IPS-NIHi11 (cell line): ENCODE data around the gene FAM53B.

ENCODE experiments used
- DNase-seq: peaks from one replicate; pipeline ENCODE4 v3.0.0; 2012; ENCODE audit warnings: mixed read lengths, low spot score

The FAM53B gene

DNA sequence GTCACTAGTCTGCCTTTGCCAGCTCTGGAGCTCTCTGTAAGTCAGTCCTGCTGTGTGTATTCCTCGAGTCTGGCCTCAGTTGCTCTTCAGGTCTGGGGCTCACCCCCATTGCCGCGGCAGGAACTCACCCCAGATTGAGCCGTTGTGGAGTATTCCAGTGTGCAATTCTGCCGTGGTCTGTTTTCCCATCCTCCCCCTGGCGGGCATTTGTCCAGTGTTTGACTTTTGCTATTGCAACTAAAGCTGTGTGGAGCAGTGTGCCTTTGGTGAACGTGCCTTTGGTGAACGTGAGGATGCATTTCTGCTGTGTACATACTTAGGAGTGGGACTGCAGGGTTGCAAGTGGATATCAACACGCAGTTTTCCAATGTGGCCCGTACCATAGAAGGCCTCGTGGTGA lies 134.5 kb downstream of the FAM53B start:
- DNase-seq, result no peak

DNA sequence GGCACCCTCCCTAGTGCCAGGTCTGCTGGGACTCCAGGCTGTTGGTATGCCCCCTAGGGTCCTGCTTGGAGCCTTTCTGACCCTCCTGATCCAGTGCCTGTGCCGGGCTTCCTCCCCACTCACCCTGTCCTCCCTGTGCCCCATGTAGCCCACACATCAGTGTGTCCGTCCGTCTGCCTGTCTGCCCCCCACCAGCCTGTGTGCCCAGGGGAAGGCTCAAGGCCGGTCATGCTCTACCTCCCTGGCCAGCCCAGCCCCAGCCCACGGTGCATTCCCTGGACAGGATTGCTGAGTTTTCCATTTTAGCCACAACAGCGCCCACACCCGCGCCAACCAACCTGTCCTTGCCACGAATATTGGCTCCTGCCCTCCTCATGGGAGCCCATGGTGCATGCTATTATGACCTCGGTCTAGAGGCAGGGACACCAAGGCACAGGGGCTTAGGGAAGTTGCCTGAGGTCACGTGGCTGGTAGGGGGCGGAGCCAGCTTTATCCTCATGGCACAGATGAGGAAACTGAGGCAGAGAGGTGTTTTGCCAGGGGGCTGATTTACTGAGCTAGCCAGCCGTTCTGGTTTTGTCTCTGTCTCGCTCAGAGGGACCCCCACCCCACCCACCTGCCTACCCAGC lies 136.0 kb downstream of the FAM53B start:
- DNase-seq, result no peak

DNA sequence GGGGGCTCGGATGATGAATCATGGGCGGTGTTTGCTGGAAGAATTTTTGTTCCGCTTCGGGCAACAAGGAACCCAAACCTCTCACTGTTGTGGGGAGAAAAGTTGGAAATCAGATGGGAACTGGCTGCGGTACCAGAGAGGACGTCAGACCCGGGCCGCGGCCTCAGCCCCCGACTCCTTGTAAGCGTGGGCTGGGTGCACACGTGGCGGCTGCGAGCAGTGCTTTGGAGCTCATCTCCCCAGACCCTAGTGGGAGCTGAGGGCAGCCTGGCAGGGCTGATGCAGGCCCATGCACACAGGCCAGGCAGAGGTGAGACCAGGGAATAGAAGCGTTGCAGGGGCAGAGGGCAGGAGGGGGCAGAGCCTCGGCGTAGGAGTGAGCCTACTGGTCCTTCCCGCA lies 136.5 kb downstream of the FAM53B start:
- no peak for DNase-seq

DNA sequence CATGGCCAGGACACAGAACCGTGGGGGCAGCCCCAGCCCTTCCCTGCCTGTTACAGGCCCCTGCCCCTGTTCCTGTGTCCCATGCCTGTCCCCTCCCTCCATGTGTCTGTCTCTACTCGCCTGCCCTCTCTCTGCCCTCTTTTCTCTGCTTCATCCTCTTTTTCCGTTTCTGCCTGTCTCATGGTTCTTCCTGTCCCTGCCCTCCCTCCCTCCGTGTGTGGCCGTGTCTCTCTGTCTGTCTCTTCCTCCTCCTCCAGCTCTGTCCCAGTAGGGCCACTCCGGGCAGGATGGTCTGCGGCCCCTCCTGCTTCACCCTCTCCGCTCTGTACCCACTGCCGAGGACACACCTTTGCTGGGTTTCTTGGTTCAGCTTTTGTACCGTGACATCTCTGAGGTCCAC lies 137.4 kb downstream of the FAM53B start:
- DNase-seq, result no peak

DNA sequence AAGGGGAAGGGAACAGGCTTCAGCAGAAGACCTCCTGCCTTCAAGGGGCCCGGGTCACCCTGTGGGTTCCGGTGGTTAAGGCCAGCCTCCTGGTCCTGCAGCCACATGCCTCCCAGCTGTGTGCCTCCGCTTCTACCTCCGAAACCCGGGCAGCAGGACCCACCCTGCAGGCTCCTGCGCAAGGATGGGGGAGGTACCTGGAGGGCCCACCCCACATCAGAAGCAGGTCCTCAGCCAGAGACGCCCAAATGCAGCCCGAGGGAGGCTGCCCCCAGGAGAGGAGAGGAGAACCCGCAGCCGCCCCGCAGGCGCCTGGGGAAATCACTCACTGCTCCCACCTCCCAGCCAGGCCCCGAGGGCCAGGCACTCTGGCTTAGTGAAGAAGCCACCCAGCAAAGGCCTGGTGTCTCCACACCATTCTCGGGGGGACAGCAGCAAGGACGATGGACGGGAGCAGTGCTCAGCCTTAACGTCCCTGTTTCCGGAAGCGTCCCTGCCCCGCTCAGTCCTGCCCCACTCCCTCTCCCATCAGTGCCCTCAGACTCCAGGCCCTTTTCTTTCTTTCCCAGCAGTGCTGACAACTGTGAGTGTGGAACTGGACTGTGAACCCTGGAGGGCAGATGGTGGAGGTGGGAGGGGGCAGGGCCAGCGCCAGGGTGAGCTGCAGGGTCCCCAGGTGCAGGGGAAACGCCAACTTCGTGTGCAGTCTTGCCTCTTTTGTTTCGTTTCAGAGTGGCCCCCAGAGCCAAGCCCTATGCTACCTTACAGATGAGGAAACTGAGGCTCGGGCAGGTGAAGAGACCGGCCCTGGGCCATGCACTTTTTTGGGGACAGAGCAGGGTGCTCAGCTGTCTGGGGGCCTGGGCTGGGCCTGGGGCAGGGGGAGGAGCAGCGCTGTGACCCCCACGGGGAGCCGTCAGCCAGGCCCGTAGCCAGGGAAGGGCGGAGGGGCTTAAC lies 138.0 kb downstream of the FAM53B start:
- no peak for DNase-seq

DNA sequence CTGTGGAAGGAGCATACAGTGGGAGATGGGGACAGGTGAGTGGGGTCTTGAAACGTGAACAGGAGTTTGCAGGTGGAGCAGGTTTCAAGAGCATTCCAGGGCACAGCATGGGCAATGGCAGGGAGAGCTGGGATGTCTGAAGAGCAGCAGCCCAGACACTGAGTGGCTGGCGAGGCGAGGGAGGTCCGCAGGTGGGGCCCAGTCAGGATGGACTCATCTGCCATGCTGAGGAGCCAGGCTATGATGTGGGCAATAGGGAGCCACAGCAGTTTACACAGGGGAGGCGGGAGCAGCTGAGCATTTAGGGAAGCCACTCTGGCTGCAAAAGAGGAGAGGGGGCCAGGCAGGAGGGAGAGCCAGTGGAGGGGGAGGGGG lies 138.7 kb downstream of the FAM53B start:
- DNase-seq, result no peak

DNA sequence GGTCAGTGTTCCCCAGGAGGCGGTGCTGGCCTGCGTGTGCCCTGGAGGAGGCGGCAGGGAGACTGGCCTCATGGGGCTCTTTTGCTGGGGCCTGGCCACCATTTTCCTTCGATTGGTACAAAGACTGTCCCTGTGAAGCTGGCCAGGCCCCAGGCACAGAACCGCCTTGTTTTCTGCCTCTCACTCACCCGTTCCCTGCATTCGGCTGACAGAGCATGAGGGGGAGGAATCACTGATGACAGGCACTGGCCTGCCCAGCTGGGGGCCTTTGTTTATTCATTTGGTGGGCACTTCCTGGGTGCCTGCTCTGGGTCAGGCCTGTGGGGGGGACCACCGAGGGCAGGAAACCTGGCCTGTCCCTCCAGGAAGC lies 139.2 kb downstream of the FAM53B start:
- no peak for DNase-seq

DNA sequence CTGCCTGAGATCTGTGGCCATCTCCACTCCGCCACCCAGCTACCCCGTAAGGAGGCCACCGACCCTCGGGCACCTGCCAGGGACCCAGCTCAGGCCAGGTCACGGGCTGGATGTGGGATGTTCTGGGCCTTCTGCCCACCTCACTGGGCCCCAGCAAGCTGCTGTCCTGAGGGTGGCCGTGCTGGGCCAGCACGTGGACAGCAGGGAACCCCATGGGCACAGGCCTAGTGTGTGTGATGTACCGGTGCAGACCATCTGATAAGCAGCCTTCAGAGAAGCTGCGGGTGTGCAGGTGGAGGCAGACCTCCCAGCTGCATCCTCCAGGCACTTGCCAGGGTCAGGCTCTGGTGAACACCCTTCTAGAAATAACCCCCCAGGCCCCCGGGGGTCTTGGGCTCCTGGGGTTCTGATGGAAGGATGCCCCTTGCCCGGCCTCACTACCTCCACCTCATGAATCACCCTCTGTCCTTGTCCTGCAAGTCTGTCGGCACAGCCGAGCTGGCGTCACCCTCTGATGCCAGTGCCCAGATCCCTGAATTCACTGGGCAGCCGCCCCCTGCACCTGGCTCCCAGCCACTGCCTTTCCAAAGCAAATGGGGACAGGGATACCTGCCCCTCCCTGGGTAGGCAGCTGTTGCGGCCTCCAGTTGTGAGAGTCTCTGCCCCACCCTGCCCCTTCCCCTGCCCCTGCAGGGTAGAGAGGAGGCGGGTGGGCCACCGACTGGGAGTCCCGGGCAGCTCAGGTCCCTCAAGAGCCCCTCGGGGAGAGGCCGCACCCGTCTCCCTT lies 139.8 kb downstream of the FAM53B start:
- no peak for DNase-seq

DNA sequence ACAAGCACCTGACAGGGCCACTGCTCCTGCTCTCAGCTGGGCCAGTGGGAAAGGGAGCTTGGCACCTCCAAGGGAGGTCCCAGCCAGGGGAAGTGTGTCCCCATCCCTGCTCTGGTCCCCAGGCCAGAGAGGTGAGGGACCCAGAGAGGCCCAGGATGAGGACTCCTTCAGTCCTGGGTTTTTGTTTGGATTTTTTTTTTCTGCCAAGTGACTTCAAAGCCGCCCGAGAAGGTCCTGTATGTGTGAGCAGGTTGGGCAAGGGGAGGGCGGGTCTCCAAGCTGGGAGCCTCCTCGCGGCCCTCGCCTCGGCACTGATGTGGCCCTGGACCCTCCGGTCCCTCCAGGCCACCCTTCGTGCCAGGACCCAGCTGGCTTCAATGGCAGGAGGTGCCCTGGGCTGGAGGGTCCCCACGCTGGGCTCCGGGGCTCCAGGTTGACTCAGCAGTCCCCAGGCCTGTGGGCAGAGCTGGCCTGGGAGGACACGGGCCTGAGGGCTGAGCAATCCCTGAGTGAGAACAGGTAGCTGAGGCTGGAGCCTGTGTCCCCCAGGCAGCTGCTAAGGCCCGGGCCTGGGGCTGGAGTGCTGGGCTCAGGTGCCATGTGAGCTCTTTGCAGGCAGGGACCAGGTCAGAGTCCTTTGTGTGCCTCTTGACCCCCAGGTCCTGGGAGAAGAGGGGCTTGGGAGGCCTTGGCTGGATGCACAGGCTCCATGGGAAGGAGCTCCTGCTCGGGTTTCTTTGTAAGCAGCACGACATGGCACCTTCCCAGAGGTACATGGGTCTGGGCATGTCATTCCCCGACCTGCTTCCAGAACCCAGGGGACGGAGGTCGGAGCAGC lies 140.6 kb downstream of the FAM53B start:
- no peak for DNase-seq

DNA sequence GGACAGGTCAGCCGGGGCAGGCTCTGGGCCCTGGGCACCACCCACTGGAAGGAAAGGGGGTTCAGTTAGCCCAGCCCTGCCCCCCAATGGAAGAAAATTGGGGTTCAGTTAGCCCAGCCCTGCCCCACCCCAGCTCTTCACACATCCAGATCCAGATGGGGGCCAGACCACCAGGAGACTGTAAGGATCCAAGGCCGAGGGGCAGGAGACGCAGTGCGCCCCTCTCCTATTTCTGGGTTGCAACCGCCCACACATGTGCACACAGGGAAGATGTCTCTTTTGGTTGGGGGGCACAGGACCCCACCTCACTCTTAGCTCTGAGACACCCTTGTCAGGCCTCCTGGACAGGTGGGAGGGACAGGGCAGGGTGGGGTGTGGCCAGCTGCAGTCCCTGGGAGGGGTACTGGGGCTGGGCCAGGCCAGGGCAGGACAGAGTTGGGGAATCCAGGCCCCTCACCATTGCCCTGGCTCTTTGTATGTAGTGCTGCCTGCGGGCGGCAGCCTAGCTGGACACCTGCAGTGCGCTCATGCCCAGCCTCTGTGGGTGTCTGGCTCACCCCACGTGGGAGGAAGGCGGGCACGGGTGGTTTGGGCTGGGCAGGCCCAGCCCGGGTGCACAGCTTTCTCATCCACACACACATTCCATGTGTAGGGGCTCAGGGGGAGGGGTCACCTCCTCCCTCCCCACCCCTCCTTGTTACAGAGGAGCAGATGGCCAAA lies 141.4 kb downstream of the FAM53B start:
- DNase-seq, result no peak

DNA sequence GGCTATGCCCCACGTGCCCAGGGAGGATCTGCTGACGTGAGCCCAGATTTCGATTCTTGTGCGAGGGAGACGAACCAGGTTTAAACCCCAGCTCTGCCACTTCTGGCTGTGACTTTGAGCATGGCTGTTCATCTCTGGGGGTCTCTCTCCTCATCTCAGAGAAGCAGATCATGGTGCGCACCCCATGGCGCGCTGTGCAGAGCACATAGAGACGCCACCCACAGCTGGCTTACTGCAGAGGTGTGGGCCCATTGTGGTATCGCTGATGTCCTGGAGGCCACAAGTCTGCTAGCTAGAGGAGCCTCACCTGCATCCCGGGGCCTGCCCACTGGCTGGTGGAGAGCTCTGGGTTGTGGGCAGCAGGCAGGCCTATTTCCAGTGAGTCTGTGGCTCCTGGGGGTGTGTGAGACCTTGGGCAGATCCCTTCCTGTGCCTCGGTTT lies 142.0 kb downstream of the FAM53B start:
- DNase-seq, result no peak

DNA sequence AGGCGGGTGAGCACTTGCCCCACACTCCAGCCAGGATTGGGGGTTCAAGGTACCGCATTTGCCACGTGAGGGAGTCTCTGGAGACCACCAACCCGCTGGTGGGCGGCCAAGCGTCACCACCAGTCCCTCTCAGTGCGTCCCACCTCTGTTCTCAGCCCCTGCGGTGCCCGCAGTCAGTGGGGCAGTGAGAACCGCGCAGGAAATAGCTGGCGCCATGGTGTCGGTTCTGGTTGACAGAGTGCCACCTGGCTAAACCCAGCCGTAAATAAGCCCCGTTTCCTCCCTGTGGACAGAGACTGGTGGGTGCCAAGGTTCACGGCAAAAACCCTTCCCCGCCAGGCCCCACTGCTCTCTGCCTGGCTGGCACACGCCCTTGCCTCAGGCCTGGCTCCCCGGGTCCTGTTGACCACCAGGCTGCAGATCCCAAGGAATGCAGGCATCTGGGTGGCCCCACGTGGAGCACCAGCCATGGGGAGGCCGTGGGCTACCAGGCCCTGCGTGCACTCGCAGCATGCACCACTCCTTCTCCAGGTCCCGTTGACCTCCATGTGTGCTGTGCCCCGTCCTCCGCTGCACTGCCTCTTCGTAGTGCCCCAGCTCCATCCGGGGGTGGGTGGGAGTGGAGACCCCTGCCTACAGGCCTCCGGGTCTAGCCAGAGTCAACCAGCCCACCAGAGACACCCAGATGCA lies 142.6 kb downstream of the FAM53B start:
- no peak for DNase-seq

DNA sequence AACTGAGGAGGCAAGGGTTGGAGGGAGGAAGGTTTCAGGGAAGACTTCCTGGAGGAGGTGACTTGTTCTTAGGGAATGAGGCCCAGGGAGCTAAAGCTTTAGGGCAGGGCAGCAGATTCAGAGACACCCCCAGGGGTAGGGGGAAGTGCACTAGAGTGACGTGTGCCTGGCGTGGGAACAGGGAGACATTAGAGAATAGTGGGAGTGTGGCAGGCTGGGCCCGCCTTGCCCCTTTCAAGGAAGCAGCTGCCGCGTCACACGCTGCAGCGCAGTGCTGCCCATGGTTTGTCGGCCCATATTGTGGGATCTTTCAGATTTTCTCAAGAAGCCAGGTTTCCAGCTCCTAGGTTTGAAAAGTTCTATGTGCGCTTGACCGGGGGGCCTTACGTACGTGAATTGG lies 143.2 kb downstream of the FAM53B start:
- DNase-seq, result no peak

DNA sequence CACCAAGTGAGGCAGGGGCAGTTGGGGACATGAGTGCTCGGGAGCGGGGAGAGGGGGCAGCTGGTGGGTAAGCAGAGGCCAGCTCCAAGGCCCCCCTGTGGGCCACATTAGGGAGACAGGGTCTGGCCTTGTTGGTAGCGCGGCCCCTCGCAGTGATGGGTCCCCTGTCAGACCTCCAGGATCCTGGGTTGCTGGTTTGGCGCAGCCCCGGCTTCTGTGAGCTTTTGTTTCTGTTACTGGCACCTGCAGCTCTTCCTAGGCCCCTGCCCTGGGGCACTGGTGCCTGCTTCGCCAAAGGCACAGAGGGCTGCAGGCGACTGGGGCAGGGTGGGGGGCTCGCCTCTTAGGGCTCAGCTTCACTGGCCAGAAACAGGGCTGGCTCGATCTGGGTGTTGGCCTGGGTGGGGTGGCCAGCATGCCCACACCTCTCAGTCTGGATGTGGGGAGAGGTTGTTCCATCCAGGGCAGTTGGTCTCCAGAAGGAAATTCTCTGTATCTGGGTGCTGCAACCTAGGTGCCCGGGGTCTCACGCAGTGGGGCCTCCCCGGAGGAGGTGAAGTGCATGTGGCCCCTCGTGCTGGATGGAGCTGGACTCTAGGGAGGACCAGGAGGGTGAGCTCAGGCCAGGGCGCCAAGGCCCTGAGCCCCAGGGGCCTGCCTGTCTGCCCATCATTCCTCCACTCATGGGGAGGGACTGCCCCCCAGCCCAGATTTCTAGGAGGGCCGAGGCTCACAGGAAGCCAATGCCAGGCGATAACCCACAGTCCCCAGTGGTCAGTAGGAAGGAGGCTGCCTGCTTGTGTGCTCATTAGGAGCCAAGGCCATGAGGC lies 143.9 kb downstream of the FAM53B start:
- DNase-seq, result no peak

DNA sequence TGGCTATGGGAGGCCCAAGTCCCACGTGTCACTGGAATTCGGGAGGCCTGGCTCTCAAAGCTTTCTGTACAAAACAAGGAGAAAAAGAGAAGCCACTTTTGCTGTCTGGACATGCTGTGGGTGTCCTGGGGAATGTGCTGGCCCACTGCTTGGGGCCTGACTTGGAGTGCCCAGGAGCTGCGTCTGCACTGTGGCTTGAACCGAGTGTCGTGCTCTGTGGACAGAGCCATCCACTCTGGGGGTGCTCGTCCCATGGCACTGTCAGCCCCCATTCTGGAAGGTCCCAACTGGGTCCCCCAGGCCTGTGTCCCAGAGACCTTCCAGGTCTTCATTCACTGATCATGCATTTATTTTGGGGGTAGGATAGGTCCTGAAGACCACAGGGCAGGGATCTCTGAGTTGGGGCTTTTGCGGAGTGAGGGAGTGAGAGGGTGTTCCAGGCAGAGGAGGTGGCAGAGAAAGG lies 144.6 kb downstream of the FAM53B start:
- no peak for DNase-seq

DNA sequence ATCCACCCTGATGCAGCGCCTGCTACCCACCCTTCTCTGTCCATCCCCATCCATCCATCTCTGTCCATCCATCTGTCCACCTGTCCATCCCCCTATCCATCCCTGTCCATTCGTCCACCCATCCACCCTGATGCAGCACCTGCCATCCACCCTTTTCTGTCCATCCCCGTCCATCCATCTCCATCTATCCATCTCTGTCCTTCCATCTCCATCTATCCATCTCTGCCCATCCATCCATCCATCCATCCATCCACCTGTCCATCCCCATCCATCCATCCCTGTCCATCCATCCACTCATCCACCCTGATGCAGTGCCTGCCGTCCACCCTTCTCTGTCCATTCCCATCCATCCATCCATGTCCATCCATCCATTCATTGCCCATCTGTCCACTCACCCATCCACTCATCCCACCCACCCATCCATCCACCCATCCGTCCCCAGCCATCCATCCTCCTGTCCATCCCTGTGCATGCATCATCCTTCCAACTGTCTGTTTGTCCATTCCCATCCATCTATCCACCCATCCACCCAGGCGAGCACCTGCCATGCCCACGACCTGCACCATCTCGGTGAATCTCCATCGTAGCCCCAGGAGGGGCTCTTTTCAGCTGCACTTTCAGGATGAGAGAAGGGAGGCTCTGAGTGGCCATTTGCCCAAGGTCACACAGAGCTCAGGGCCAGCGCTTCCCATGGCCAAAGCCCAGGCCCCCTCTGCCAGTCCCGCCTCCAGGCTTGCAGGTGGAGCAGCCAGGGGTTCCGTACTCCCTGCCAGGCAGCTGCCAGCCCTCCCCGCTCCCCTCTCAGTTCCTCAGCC lies 145.2 kb downstream of the FAM53B start:
- DNase-seq, result no peak

DNA sequence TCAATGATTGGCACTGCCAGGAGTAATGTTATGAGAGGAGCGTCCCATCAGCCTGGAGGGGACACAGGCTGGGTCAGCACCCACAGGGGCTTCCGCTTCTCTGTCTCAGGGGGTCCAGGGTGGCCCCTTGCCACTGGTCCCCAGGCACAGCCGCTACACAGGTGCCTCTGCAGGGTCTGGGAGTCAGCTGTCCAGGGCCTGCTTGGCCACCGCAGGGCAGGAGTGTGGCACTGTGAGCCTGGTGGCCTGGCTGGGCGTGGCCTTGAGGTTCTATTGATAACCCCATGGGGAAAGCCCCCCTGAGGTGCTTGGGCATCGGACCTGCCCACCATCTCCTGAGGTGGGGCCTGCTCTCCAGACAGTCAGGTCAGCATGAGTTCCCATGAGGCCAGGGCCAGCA lies 146.0 kb downstream of the FAM53B start:
- no peak for DNase-seq

DNA sequence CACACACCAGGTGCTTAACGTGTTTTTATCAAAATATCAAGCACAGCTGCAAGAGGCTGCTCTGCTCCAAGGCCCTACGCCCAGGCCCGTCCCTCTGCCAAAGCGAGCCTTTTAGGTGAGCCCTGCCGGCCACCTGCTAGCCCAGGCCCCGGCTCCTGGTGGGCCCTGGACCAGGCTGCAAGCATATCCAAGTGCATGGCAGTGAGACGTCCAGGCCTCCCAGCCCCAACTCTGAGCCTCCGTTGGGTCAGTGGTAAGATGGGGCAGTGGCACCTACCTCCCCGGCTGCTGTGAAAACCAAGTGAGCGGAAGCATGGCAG lies 146.4 kb downstream of the FAM53B start:
- no peak for DNase-seq
